HG02610 (cell line): ENCODE data around the gene NR2C2.
A peak's percentile ranks its signal among the peaks of the same experiment; 100 is the strongest.
"Not testable (repeated sequence)": the region's sequence is repeated elsewhere in the genome, so short reads cannot be mapped to it uniquely, and the experiment has no call there.

ENCODE experiments used
- ATAC-seq: cut with Tn5 transposase; IDR thresholded peaks from one replicate; pipeline ENCODE4 v1.9.1; 2021; ENCODE audit warnings: mild to moderate bottlenecking, moderate library complexity; ENCODE audit not compliant: unreplicated experiment

The NR2C2 gene

DNA sequence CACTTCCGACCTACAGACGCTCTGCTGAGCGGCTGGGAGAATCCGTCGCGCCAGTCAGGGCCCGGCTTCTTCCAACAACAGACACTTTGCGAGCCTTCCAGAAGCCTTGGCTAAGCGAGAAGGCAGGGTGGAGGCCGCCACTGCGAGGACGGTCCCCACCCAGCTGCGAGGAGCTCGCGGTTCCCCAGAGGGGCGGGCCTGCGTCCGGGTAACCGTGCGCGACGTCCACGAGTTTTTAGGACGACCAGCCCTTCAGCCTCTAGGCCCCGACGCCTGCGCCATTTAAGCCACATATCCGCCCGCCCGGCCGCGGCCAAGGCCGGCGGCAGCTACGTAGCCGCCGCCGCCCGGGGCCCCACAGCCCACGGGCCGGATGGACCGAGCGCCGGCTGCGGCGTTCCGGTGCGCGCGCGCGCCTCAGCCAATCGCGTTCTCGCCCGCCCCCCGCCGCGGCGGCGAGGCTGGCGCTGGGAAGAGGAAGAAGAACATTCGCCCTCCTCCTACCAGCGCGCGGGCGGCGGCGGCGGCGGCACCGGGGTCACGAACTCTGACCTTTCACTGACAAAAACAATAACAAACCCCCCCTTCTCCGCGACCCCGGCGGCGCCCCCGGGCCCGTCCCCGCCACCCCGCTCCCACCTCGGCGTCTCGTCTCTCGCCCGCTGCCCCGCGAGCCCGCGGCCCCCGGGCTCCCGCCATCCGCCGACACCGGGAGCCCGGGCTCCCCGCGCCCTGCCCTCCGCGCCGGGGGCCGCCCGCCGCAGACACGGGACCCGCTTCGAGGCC lies at the start of gene NR2C2:
Gene NR2C2, plus strand, starts transcription at position 484 of the 786 bp plus-strand sequence. CDS start 56,332 bp downstream, outside the sequence.
- peak; percentile 64 for ATAC-seq

- ATAC-seq = no peak
Measured at GRCh38 chr3:14898929-14899328, 48.5 kb upstream of the NR2C2 start.

DNA sequence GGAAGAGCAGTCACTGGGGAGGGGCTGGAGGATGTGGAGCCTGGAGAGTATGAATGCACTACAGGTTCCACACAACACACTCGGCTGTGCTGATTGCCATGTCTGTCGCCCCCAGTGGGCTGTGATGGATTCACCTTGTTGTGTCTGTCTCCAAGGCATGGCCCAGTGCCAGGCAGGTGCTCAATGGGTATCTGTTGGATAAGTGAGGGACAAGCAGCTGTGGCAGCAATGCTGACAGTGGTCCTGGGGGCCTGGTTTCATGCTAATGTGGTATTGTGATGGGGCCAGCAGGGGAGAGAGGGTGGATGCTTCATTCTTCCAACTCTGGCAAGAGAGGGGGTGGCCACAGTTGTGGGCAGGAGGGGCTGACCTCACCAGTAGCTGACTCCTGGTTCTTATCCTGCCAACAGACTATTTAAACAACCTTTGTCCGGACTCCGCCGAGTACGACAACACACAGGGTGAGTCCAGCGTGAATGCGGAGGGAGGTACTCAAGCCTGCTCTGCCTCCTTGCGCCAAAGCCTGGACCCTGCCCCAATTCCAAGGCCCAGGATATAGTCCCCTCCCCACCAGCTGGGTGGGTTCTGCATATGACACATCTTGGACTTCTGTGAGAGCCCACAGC lies 47.3 kb upstream of the NR2C2 start:
- ATAC-seq = no peak

GRCh38 chr3:14900881-14901873 lies 46.2 kb upstream of the NR2C2 start:
- no peak for ATAC-seq

DNA sequence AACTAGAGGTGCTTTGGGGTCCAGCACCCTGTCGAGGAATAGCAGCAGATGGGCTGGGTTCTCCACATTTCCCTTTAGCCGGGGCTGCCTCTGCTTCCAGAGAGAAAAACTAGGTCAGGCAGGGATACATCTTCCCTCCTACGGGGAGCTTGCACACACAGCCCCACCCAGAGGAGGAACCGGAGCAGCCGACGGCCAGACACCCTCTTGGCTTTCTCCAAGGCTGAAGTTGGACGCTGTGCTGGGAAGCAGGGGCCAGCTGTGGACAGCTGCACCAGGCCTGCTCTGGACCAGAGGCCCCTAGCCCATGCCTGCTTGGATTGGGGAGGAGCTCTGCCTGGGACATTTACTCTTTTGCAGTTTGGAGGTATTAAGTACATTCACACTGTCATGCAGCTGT lies 44.7 kb upstream of the NR2C2 start:
- ATAC-seq = no peak

- ATAC-seq = not testable (repeated sequence)
Measured at GRCh38 chr3:14903501-14903900, 43.9 kb upstream of the NR2C2 start.

GRCh38 chr3:14905055-14905657 lies 42.2 kb upstream of the NR2C2 start:
- no peak for ATAC-seq

DNA sequence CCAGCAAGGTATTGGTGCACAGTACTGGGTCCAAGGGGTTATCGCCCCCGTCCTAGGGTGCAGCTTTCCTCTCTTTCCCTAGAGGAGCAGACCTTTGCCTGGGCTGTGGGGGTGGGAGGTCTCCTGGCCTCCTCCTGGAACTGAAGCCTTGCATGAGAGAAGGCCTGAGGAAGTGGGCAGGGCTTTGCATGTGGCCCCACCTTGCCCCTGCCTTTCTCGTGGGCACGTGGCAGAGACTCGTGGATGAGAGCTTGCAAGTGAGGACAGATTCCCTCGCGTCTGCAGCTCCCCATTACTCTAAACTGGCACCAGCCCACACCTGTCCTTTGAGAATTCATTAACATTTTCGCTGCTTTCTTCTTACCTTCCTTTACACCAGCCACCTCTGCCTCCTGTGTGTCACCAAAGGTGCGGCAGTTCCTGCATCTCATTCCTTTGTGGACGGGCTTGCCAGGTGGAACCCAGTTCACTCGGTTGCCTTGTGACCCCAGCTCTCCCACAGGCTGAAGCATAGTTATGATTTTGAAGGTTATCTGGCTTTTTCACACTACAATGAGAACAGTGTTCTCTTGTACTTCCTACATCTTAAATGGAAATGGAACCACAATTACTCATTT lies 40.9 kb upstream of the NR2C2 start:
- no peak for ATAC-seq

- no peak for ATAC-seq
Measured at GRCh38 chr3:14907043-14907966, 40.1 kb upstream of the NR2C2 start.

GRCh38 chr3:14909250-14909649 lies 38.1 kb upstream of the NR2C2 start:
- ATAC-seq = no peak

DNA sequence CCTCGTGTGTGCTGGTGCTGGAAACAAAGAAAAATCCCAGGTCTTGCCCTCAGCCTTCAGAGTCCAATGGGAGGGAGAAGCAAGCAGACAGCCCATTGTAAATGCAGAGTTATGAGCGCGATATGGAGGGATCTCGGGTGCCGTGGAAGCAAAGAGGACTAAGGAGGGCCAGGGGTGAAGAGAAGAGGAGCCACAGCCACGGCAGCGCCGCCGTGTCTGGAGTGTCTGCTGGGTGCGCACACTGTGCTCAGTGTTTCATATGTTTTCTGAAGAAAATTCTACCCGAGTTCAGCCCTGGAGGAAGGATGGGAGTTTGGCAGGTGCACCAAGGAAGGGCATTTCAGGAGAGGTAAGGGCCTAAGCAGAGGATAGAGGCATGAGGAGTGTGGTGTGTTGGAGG lies 35.7 kb upstream of the NR2C2 start:
- ATAC-seq = no peak

- no peak for ATAC-seq
Measured at GRCh38 chr3:14913071-14913925, 34.1 kb upstream of the NR2C2 start.

- ATAC-seq = no peak
Measured at GRCh38 chr3:14913926-14914778, 33.2 kb upstream of the NR2C2 start.

GRCh38 chr3:14914779-14915117 lies 32.6 kb upstream of the NR2C2 start:
- no peak for ATAC-seq

GRCh38 chr3:14915636-14916222 lies 31.7 kb upstream of the NR2C2 start:
- ATAC-seq = no peak

GRCh38 chr3:14918356-14918860 lies 29.0 kb upstream of the NR2C2 start:
- no peak for ATAC-seq

DNA sequence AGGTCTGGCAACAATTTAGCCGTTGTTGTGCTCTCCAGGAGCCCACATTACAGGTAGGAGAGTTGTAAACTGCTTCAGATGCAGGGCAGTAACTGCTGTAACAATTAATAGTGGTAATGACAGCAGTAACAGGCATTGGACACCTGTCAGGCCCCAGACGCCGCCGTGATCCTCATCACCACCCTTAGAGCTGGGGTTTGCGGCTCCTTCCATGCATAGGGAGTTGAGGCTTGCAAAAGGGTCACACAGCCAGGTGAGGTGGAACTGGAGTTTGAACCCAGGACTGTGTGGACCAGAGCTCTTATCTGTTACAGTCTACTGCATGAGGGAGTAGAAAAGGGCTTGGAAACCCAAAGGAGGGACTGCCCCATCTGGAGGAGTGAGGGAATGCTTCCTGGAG lies 26.8 kb upstream of the NR2C2 start:
- no peak for ATAC-seq
